PFSK-1 (cell line): ENCODE measurements around the gene GSG1.

Experiments
- FOXP2 ChIP-seq: optimal IDR thresholded peaks from 2 replicates; pipeline ENCODE3; 2011; ENCODE audit warnings: borderline replicate concordance, control low read depth, inconsistent platforms; ENCODE audit not compliant: insufficient read depth; ENCODE audit errors: extremely low read length, extremely low read depth
- POLR2AphosphoS5 ChIP-seq: IDR thresholded peaks from 2 replicates; pipeline ENCODE4 v1.6.1; 2012; ENCODE audit warnings: low read depth, mild to moderate bottlenecking, control low read depth, low read length, moderate library complexity
- SIN3A ChIP-seq: IDR thresholded peaks from 2 replicates; pipeline ENCODE4 v1.6.1; 2012; ENCODE audit warnings: mild to moderate bottlenecking, low read length, moderate library complexity, borderline replicate concordance; ENCODE audit not compliant: insufficient read depth
- TAF1 ChIP-seq: IDR thresholded peaks from 2 replicates; pipeline ENCODE4 v1.6.1; 2012; ENCODE audit warnings: low read length, control low read depth, borderline replicate concordance; ENCODE audit not compliant: insufficient read depth
- TF ChIP-seq, protein P1 (sequence below), 2 experiments: IDR thresholded peaks; 2 replicates each; pipeline versions ENCODE4 v1.6.1 to v1.8.0; 2011 to 2012; ENCODE audit warnings: low read depth in 2 of 2, low read length in 2 of 2, control low read depth in 1 of 2, inconsistent platforms in 1 of 2, mild to moderate bottlenecking in 1 of 2, moderate library complexity in 1 of 2; ENCODE audit not compliant: insufficient read depth in 1 of 2

Gene GSG1

GRCh38 chr12:13106666-13107065, 3.2 kb upstream of the GSG1 start:
- TF ChIP-seq TAF1, result no peak
- TF ChIP-seq, protein P1, sequence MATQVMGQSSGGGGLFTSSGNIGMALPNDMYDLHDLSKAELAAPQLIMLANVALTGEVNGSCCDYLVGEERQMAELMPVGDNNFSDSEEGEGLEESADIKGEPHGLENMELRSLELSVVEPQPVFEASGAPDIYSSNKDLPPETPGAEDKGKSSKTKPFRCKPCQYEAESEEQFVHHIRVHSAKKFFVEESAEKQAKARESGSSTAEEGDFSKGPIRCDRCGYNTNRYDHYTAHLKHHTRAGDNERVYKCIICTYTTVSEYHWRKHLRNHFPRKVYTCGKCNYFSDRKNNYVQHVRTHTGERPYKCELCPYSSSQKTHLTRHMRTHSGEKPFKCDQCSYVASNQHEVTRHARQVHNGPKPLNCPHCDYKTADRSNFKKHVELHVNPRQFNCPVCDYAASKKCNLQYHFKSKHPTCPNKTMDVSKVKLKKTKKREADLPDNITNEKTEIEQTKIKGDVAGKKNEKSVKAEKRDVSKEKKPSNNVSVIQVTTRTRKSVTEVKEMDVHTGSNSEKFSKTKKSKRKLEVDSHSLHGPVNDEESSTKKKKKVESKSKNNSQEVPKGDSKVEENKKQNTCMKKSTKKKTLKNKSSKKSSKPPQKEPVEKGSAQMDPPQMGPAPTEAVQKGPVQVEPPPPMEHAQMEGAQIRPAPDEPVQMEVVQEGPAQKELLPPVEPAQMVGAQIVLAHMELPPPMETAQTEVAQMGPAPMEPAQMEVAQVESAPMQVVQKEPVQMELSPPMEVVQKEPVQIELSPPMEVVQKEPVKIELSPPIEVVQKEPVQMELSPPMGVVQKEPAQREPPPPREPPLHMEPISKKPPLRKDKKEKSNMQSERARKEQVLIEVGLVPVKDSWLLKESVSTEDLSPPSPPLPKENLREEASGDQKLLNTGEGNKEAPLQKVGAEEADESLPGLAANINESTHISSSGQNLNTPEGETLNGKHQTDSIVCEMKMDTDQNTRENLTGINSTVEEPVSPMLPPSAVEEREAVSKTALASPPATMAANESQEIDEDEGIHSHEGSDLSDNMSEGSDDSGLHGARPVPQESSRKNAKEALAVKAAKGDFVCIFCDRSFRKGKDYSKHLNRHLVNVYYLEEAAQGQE (IDR thresholded peaks at IDR 0.05; ENCODE audit: insufficient read depth in 1 of 2, low read depth in 2 of 2, low read length in 2 of 2), result no peak
- TF ChIP-seq SIN3A, result no peak
- TF ChIP-seq FOXP2, result no peak
- no peak for TF ChIP-seq POLR2AphosphoS5

DNA sequence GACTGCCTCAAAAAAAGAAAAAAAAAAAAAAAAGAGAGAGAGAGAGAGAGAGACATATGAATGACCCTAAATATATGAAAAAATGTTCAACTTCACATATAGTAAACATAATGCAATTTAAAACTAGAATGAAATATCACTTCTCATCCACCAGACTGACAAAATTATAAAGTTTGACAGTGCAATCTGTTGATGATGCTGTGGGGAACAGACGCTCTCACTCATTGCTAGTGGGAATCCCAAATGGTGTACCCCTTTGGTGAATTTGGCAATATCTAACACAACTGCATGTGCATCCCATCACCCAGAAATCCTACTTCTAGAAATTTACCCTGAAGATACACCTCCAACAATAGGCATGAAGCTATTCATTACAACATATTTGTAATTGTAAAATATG, 2.3 kb upstream of the GSG1 start:
- TF ChIP-seq, protein P1 (IDR thresholded peaks at IDR 0.05; ENCODE audit: insufficient read depth in 1 of 2, low read depth in 2 of 2, low read length in 2 of 2), result no peak
- TF ChIP-seq SIN3A (no peak), TAF1 (no peak), FOXP2 (no peak), POLR2AphosphoS5 (no peak)

DNA sequence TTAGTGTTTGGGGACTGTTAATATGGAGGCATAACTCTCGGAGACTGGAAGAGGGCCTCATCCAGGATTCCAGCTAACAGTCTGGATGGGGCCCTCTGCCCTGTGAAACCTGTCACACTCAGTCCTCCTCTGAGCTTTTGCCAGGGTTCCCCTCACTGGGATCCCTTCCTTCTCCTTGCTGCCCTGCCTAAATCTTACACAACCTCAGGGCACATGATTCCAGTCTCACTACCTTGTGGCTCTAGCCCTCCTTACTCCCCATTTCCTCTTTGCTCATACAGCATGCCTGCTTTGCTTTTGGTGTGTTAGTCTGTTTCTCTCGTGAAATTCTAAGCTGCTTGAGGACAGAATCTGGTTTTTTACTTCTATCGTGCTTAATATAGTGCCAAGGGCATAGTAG, 942 bp upstream of the GSG1 start:
- TF ChIP-seq TAF1 (no peak), SIN3A (no peak), POLR2AphosphoS5 (no peak), FOXP2 (no peak)
- TF ChIP-seq, protein P1 (IDR thresholded peaks at IDR 0.05; ENCODE audit: insufficient read depth in 1 of 2, low read depth in 2 of 2, low read length in 2 of 2), result no peak

DNA sequence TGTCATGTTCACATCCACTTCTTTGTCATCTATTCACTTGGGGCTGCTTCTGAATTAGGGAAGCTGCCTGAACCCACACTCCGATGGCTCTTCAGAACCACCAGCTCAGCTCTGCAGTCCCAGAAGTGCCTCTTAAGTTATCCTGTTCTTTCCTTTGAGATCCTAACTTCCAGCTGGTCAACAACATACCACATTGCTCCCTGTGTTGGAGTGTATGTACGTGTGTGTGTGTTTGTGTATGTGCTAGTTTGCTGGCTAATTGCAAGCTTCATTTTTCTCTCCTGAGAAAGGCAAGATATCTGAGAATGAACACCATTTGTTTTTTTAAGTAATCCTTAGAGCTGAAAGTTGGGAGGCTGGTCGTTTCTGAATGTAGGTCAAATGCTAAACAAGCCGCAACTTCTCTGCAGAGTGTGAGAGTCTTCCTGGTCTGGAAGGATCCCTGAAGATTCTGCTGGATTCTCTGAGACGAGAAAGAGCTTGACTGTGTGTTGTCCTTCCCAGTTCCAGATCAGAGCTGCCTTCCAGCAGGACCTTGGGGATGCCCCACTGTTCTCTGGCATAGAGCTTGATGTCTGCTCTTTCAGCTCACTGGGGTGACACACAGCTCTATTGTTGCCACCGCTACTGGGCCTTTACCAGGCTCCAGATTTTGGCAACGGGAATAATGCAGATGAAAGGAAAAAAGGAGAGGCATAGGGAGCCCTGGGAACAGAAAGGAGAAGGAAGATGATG, 839 bp downstream of the GSG1 start:
- TF ChIP-seq TAF1, result no peak
- no peak for TF ChIP-seq POLR2AphosphoS5
- no peak for TF ChIP-seq FOXP2
- TF ChIP-seq, protein P1 (IDR thresholded peaks at IDR 0.05; ENCODE audit: insufficient read depth in 1 of 2, low read depth in 2 of 2, low read length in 2 of 2), result no peak
- TF ChIP-seq SIN3A, result no peak

DNA sequence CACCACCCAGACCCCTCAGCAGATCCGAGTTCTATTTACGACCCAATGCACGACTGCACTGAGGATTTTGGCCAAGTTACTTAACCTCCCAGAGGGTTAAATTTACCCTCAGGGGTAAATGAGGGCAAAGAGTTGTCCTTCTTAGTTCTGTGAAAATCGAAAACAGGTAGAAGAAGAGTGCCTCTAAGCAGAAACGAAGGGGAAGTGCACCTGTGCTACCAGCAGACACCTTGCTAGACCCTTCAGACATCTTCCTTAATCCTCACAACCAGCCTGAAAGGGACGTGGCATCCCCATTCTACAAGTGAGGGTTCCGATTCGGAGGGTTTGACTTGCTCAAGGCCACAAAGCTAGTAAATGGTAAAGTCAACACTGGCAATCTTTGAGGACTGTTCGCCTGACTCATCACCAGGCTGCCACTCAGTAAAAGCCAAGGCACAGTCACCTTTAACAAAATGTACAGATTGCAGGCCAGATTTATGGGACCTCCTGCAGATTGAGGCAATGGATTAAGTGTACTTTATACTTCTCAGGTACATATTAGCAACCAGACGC, 1.6 kb downstream of the GSG1 start:
- TF ChIP-seq FOXP2, result no peak
- TF ChIP-seq TAF1, result no peak
- no peak for TF ChIP-seq POLR2AphosphoS5
- no peak for TF ChIP-seq SIN3A
- TF ChIP-seq, protein P1 (IDR thresholded peaks at IDR 0.05; ENCODE audit: insufficient read depth in 1 of 2, low read depth in 2 of 2, low read length in 2 of 2), result no peak
